Pancreas (tissue), 10 donors: ENCODE measurements around the gene CCER1. TPM values are rescaled to one million over a fixed set of nuclear protein-coding genes. Genes with fewer than 3 reads are reported as not detected.

Experiments
- ATAC-seq, 4 donors: fragments of 200-7000 bp; cut with Tn5 transposase; one replicate each; pipeline versions ENCODE4 v1.8.0 to v1.9.1; 2020; ENCODE audit warnings: mild to moderate bottlenecking in 4 of 4, moderate library complexity in 4 of 4
- DNase-seq, 6 donors: peaks; one replicate each; pipeline ENCODE4 v3.0.0-alpha.2; 2020
- FAIRE-seq: peaks from 2 replicates; lab custom pipeline; 2012; peaks lifted over from hg19 to GRCh38; lab: Jason Lieb, UNC
- H3K27ac ChIP-seq, 4 donors: fragments of 200-600 bp; sonication (generic); 1 replicate in 3 of 4; 2 replicates in 1 of 4; pipeline versions ENCODE4 v1.5.0 to v1.8.0; 2020
- H3K27me3 ChIP-seq, 4 donors: fragments of 200-600 bp; one replicate each; pipeline ENCODE4 v1.8.0; 2021
- H3K36me3 ChIP-seq, 3 donors: fragments of 200-600 bp; sonication (generic) in 1 of 3; one replicate each; pipeline versions ENCODE4 v1.5.0 to v1.8.0; 2020 to 2021
- H3K4me1 ChIP-seq, 3 donors: fragments of 200-600 bp; one replicate each; pipeline ENCODE4 v1.8.0; 2021
- H3K4me3 ChIP-seq, 4 donors: fragments of 200-600 bp; sonication (generic) in 2 of 4; one replicate each; pipeline versions ENCODE4 v1.5.0 to v1.8.0; 2020 to 2021
- H3K9me3 ChIP-seq, 4 donors: fragments of 200-600 bp; one replicate each; pipeline ENCODE4 v1.8.0; 2021
- WGBS, 2 donors: extraction: QIAGEN DNeasy Blood & Tissue Kit; methylation state at CpG; one replicate each; pipeline ENCODE4 v1.1.7; 2013; 5-methylcytosine and 5-hydroxymethylcytosine counted together
- intact Hi-C, 3 donors: fragments of 100-400 bp; cut with DNase I; formaldehyde crosslinking; loops; one replicate each; pipeline versions ENCODE4 v1.11.1 to v1.14.2; 2022
- polyA plus RNA-seq, 2 donors: library from polyadenylated mRNA; stranded (reverse); fragments of 200-250 nt; gene quantifications; one replicate each; pipeline ENCODE4 v1.2.3, GENCODE V29; 2013
- total RNA-seq, 6 donors: library from RNA; stranded (reverse); fragmentation: NEBNext Ultra II Directional in 4 of 6; extraction: Animal tissue kit (Norgen Biotek cat#: 25700) in 4 of 6; gene quantifications; one replicate each; pipeline versions ENCODE4 v1.2.1 to v1.2.4, GENCODE V29; 2021 to 2023
- TF ChIP-seq, protein P1 (sequence below), 4 donors: fragments of 200-600 bp; sonication (generic) in 3 of 4; IDR thresholded peaks; one replicate each; pipeline versions ENCODE4 v1.5.0 to v1.8.0; 2021; ENCODE audit warnings: antibody characterized with exemption in 4 of 4
- donor health status: healthy with polysubstance abuse.
- donor health status: DM: no; HTN: no; CAD: no; lungs with moderate emphysema.
- donor health status: DM: no; HTN: no; CAD: no.
- donor health status: control.
- donor health status: control.
- donor health status: Bipolar disorder and iron deficiency.
- donor health status: DM: yes; HTN: yes; CAD: no.
- donor health status: DM: no; HTN: no; CAD: no.
- donor health status: DM: no; HTN: no; CAD: no.
- donor health status: DM: yes; HTN: yes; CAD: no.

The CCER1 gene
- total and polyA plus RNA-seq, 8 donors = not detected

- intact Hi-C loops = no loop called here
- H3K9me3 ChIP-seq = no peaks in the 10 kb centered on the region
- FAIRE-seq (no peak), DNase-seq (no peak), ATAC-seq (no peak)
- no peaks in the 10 kb centered on the region for H3K36me3 ChIP-seq
- no peaks in the 10 kb centered on the region for H3K27me3 ChIP-seq
- TF ChIP-seq, protein P1, sequence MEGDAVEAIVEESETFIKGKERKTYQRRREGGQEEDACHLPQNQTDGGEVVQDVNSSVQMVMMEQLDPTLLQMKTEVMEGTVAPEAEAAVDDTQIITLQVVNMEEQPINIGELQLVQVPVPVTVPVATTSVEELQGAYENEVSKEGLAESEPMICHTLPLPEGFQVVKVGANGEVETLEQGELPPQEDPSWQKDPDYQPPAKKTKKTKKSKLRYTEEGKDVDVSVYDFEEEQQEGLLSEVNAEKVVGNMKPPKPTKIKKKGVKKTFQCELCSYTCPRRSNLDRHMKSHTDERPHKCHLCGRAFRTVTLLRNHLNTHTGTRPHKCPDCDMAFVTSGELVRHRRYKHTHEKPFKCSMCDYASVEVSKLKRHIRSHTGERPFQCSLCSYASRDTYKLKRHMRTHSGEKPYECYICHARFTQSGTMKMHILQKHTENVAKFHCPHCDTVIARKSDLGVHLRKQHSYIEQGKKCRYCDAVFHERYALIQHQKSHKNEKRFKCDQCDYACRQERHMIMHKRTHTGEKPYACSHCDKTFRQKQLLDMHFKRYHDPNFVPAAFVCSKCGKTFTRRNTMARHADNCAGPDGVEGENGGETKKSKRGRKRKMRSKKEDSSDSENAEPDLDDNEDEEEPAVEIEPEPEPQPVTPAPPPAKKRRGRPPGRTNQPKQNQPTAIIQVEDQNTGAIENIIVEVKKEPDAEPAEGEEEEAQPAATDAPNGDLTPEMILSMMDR (IDR thresholded peaks at IDR 0.05) = no peak
- WGBS, 2 donors = 33 to 38% methylated on average over 2 of the region's 2 CpGs
- no peaks in the 10 kb centered on the region for H3K4me1 ChIP-seq
- no peak overlapping the region for H3K27ac ChIP-seq
- H3K4me3 ChIP-seq = no peak overlapping the region
Observed at GRCh38 chr12:90937651-90938050, 17.3 kb downstream of the CCER1 start.

- TF ChIP-seq, protein P1 (IDR thresholded peaks at IDR 0.05) = no peak
- intact Hi-C loops = no loop called here
- Histone ChIP-seq H3K27me3 (no peaks in the 10 kb centered on the region), H3K4me1 (no peaks in the 10 kb centered on the region), H3K4me3 (no peak overlapping the region), H3K36me3 (no peaks in the 10 kb centered on the region), H3K9me3 (no peaks in the 10 kb centered on the region), H3K27ac (no peak overlapping the region)
- ATAC-seq = no peak
- DNase-seq = no peak
- WGBS, 2 donors = 95 to 100% methylated on average over 5 of the region's 5 CpGs
- no peak for FAIRE-seq
Observed at GRCh38 chr12:90936230-90937005, 18.6 kb downstream of the CCER1 start.

DNA sequence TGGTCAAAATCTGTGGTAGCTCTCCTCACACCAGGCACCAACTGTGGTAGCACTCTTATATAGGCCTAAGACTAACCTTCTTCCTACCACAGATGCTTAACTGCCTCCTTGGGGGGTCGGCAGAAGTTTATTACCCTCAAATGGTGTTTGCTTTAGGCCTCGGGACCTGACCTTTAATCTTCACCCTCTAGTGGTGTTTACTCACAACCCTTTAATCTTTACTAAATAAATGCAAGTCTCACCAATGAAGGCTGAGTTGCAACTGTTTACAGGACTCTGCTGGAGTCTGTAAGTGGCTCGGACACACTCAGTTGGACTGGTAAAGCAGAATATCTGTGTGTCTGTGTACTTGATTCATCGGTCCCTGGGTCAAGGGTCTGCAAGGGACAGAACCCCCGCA lies 29.4 kb downstream of the CCER1 start:
- H3K9me3 ChIP-seq = no peaks in the 10 kb centered on the region
- FAIRE-seq (no peak), ATAC-seq (no peak), DNase-seq (no peak)
- no peaks in the 10 kb centered on the region for H3K4me1 ChIP-seq
- no peak overlapping the region for H3K27ac ChIP-seq
- H3K4me3 ChIP-seq = no peak overlapping the region
- intact Hi-C loops = no loop called here
- H3K36me3 ChIP-seq = no peaks in the 10 kb centered on the region
- TF ChIP-seq, protein P1 (IDR thresholded peaks at IDR 0.05) = no peak
- 33 to 45% methylated on average over 5 of the region's 5 CpGs for WGBS, 2 donors
- no peaks in the 10 kb centered on the region for H3K27me3 ChIP-seq

GRCh38 chr12:90924406-90924805 lies 30.6 kb downstream of the CCER1 start:
- no peak for DNase-seq
- FAIRE-seq = no peak
- intact Hi-C loops = no loop called here
- H3K27me3 ChIP-seq = no peaks in the 10 kb centered on the region
- TF ChIP-seq, protein P1 (IDR thresholded peaks at IDR 0.05) = no peak
- H3K9me3 ChIP-seq = no peaks in the 10 kb centered on the region
- ATAC-seq = no peak
- H3K27ac ChIP-seq = no peak overlapping the region
- no peaks in the 10 kb centered on the region for H3K36me3 ChIP-seq
- no peak overlapping the region for H3K4me3 ChIP-seq
- no peaks in the 10 kb centered on the region for H3K4me1 ChIP-seq
- 30 to 32% methylated on average over 1 of the region's 1 CpG for WGBS, 2 donors

- TF ChIP-seq, protein P1 (IDR thresholded peaks at IDR 0.05) = no peak
- Histone ChIP-seq H3K27me3 (no peaks in the 10 kb centered on the region), H3K36me3 (no peaks in the 10 kb centered on the region), H3K27ac (no peak overlapping the region), H3K4me1 (no peaks in the 10 kb centered on the region), H3K4me3 (no peak overlapping the region), H3K9me3 (no peaks in the 10 kb centered on the region)
- FAIRE-seq (peak; percentile 67), ATAC-seq (peak in 1 of 4 donors; percentile 20), DNase-seq (no peak)
- intact Hi-C loops = no loop called here
Observed at GRCh38 chr12:90922145-90922627, 32.8 kb downstream of the CCER1 start.
